ENCODE measurements around the gene LSP1.

DNA sequence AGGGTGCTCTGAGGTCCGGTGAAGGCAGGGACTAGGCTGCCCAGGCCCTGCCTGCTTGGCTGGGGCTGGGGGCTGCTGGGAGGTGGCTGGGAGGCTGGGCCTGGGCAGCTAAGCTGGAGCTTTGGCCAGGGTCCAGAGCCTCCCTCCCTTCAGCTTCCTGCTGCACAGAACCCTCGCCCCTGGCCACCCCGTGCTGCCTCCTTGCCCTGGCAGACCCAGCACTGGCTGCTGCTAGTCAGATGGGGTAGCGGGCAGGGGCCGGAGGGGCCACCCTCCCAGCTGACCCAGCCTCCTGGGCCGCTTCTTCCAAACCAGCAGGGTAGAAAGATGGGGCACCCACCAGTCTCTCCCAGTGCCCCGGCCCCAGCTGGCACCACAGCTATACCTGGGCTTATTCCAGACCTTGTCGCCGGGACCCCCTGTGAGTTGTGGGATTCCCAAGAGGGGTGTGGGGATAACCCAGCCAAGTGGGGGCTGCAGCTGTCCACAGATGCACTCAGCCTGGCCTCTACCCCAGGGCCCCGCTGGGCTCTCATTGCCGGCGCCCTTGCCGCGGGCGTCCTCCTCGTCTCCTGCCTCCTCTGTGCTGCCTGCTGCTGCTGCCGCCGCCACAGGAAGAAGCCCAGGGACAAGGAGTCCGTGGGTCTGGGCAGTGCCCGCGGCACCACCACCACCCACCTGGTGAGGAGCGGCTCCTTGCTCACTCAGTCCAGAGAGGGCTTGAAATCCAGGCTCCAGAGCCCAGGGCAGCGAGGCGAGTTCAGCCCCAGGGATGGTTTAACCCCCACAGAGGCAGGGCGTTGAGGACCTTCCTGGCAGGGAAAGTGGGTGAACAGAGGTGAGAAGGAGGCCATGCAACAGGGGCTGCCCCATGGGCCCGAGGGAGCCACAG lies 17.9 kb upstream of the LSP1 start, which contains the start of gene SYT8:
- no peak for TF ChIP-seq POLR2A (IDR thresholded peaks at IDR 0.05; ENCODE audit: low read depth)
- TF ChIP-seq, protein P1, sequence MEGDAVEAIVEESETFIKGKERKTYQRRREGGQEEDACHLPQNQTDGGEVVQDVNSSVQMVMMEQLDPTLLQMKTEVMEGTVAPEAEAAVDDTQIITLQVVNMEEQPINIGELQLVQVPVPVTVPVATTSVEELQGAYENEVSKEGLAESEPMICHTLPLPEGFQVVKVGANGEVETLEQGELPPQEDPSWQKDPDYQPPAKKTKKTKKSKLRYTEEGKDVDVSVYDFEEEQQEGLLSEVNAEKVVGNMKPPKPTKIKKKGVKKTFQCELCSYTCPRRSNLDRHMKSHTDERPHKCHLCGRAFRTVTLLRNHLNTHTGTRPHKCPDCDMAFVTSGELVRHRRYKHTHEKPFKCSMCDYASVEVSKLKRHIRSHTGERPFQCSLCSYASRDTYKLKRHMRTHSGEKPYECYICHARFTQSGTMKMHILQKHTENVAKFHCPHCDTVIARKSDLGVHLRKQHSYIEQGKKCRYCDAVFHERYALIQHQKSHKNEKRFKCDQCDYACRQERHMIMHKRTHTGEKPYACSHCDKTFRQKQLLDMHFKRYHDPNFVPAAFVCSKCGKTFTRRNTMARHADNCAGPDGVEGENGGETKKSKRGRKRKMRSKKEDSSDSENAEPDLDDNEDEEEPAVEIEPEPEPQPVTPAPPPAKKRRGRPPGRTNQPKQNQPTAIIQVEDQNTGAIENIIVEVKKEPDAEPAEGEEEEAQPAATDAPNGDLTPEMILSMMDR (IDR thresholded peaks at IDR 0.05), result no peak
